ENCODE measurements around the gene PAK3.

Gene PAK3

GRCh38 chrX:111265486-111265885 is 169.5 kb downstream of the PAK3 start:
- DNase-seq, result no peak

DNA sequence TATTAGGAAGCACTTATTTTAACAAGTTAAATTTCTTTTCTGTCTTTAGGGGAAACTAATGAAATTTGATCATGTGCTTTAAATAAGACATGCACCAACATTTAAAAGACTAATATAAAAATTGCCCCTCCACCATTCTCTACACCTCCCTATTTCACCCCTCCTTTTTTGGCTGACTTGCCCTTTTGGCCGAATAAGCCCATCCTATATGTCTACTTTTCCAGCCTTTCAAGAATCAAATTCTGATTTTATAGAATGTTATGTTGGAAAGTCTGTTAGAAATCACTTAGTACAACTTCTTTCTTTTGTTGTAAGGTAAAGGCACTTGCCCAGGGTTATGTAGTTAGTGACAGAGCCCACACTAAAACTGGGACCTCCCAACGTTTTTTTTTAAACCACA is 172.5 kb downstream of the PAK3 start:
- no peak for DNase-seq

- DNase-seq, result no peak
Measured at GRCh38 chrX:111270339-111270738, 174.3 kb downstream of the PAK3 start, which contains the start of gene CAPN6. Gene CAPN6, minus strand, starts transcription at chrX:111270483. Its CDS starts 6,547 bp downstream, at chrX:111263936.
